ENCODE data around the gene MAML2. TPM values are rescaled to one million over a fixed set of nuclear protein-coding genes. Genes with fewer than 3 reads are reported as not detected.

Gene MAML2
- total RNA-seq, 1 donor from 2014 or later: 3.8 TPM

DNA sequence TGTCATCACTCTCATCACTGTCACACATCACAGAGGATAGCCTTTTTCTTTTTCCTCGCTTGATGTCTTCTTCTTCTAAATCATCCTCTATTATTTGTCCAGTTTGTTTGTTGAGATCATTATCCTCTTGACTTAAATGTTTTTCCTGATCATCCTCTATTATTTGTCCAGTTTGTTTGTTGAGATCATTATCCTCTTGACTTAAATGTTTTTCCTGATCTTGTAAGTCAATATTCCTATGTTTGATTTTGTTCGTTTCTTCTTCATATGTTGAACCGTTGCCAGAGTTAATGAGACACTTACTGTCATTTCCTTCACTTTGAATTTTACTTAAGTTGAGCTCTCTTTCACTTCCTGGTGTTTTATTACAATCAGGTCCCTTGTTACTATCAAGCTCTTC lies 41.2 kb upstream of the MAML2 start:
- Histone ChIP-seq H3K4me3 (no peak overlapping the region), H3K36me3 (peaks cover 10% of the 10 kb centered on the region), H2AFZ (replicated peaks) (no peak overlapping the region), H3K27ac (no peak overlapping the region), H3K4me2 (no peak overlapping the region), H4K20me1 (ENCODE audit: low read depth) (no peaks in the 10 kb centered on the region), H3K4me1 (peaks cover 11% of the 10 kb centered on the region), H3K27me3 (no peaks in the 10 kb centered on the region), H3K9ac (no peak overlapping the region), H3K9me3 (ENCODE audit: low read depth) (no peaks in the 10 kb centered on the region), H3K79me2 (ENCODE audit: low read depth) (peaks cover 32% of the 10 kb centered on the region), H3F3A (ENCODE audit: low read depth) (peaks cover 8% of the 10 kb centered on the region)
- no peak overlapping the region for H3K4me3 Mint-ChIP-seq
- H3K27ac Mint-ChIP-seq: no peak overlapping the region
- H3K27me3 Mint-ChIP-seq (ENCODE audit: insufficient read depth, low read depth): no peaks in the 10 kb centered on the region
- no peak for TF ChIP-seq EZH2 (IDR thresholded peaks at IDR 0.05)
- no peak for TF ChIP-seq EZH2phosphoT487 (IDR thresholded peaks at IDR 0.05)
- TF ChIP-seq, protein P1, sequence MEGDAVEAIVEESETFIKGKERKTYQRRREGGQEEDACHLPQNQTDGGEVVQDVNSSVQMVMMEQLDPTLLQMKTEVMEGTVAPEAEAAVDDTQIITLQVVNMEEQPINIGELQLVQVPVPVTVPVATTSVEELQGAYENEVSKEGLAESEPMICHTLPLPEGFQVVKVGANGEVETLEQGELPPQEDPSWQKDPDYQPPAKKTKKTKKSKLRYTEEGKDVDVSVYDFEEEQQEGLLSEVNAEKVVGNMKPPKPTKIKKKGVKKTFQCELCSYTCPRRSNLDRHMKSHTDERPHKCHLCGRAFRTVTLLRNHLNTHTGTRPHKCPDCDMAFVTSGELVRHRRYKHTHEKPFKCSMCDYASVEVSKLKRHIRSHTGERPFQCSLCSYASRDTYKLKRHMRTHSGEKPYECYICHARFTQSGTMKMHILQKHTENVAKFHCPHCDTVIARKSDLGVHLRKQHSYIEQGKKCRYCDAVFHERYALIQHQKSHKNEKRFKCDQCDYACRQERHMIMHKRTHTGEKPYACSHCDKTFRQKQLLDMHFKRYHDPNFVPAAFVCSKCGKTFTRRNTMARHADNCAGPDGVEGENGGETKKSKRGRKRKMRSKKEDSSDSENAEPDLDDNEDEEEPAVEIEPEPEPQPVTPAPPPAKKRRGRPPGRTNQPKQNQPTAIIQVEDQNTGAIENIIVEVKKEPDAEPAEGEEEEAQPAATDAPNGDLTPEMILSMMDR (IDR thresholded peaks at IDR 0.05): no peak
- no peak for DNase-seq (ENCODE audit: low spot score)
- no peaks in the 10 kb centered on the region for H3K9me3 Mint-ChIP-seq
- H3K36me3 Mint-ChIP-seq: peaks cover 15% of the 10 kb centered on the region
- peaks cover 16% of the 10 kb centered on the region for H3K4me1 Mint-ChIP-seq

DNA sequence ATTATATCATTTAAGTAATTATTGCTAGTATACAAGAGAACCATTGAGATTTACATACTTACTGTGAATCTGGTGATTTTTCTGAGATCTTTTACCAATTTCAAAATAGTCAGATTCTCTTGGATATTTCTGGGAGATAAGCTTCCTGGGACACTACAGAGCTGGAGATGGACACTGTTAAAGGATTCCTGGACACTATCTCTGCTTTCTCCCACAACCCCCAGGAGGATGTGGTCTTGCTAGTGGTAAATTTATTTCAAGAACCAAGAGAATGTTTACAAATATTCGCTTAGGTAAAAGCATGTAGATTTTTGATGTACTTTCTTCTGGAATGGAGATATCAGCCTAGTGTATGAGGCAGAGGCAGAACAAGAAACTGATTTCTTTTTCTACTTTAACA lies 33.8 kb upstream of the MAML2 start:
- H3K36me3 ChIP-seq: no peaks in the 10 kb centered on the region
- no peak for DNase-seq (ENCODE audit: low spot score)
- no peak overlapping the region for H3K27ac Mint-ChIP-seq
- no peaks in the 10 kb centered on the region for H3K79me2 ChIP-seq (ENCODE audit: low read depth)
- H3K27me3 Mint-ChIP-seq (ENCODE audit: insufficient read depth, low read depth): no peaks in the 10 kb centered on the region
- TF ChIP-seq EZH2 (IDR thresholded peaks at IDR 0.05): no peak
- TF ChIP-seq, protein P1 (IDR thresholded peaks at IDR 0.05): no peak
- no peak for TF ChIP-seq EZH2phosphoT487 (IDR thresholded peaks at IDR 0.05)
- no peaks in the 10 kb centered on the region for H4K20me1 ChIP-seq (ENCODE audit: low read depth)
- peaks cover 4% of the 10 kb centered on the region for H3K4me1 ChIP-seq
- H3K9me3 ChIP-seq (ENCODE audit: low read depth): no peaks in the 10 kb centered on the region
- no peak overlapping the region for H2AFZ ChIP-seq (replicated peaks)
- no peak overlapping the region for H3K4me3 Mint-ChIP-seq
- peaks cover 9% of the 10 kb centered on the region for H3K36me3 Mint-ChIP-seq
- H3K4me1 Mint-ChIP-seq: peaks cover 4% of the 10 kb centered on the region
- H3K9me3 Mint-ChIP-seq: no peaks in the 10 kb centered on the region
- H3K27me3 ChIP-seq: no peaks in the 10 kb centered on the region
- H3K9ac ChIP-seq: no peak overlapping the region
- H3K27ac ChIP-seq: no peak overlapping the region
- peaks cover 4% of the 10 kb centered on the region for H3F3A ChIP-seq (ENCODE audit: low read depth)
- H3K4me2 ChIP-seq: no peak overlapping the region
- H3K4me3 ChIP-seq: no peak overlapping the region

DNA sequence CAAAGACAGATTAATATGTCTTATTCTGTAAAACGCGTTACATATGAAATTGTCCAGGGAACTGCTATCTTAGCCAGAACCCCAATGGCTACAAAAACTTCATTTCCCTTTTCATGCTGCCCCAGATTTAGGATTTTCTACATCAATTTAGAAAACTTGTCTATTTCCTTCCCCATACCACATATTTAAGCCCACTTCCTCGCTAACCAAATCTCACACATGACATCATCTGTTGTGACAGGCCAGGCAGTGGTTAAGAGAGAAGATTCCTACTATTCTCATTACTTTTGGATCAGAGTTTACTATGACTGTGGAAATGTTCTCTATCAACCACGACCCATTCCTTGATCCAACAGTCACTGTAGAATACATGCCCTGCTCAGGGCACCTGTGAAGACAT lies 30.8 kb upstream of the MAML2 start:
- no peaks in the 10 kb centered on the region for H4K20me1 ChIP-seq (ENCODE audit: low read depth)
- peaks cover 4% of the 10 kb centered on the region for H3K4me1 Mint-ChIP-seq
- H3F3A ChIP-seq (ENCODE audit: low read depth): peaks cover 4% of the 10 kb centered on the region
- no peaks in the 10 kb centered on the region for H3K9me3 ChIP-seq (ENCODE audit: low read depth)
- no peaks in the 10 kb centered on the region for H3K27me3 Mint-ChIP-seq (ENCODE audit: insufficient read depth, low read depth)
- peaks cover 4% of the 10 kb centered on the region for H3K4me1 ChIP-seq
- H3K9ac ChIP-seq: no peak overlapping the region
- TF ChIP-seq, protein P1 (IDR thresholded peaks at IDR 0.05): no peak
- TF ChIP-seq EZH2phosphoT487 (IDR thresholded peaks at IDR 0.05): no peak
- TF ChIP-seq EZH2 (IDR thresholded peaks at IDR 0.05): no peak
- no peaks in the 10 kb centered on the region for H3K79me2 ChIP-seq (ENCODE audit: low read depth)
- H2AFZ ChIP-seq (replicated peaks): no peak overlapping the region
- H3K4me3 Mint-ChIP-seq: no peak overlapping the region
- H3K36me3 Mint-ChIP-seq: peaks cover 21% of the 10 kb centered on the region
- H3K36me3 ChIP-seq: peaks cover 16% of the 10 kb centered on the region
- no peak overlapping the region for H3K4me2 ChIP-seq
- H3K27me3 ChIP-seq: no peaks in the 10 kb centered on the region
- no peak overlapping the region for H3K27ac ChIP-seq
- H3K27ac Mint-ChIP-seq: no peak overlapping the region
- H3K9me3 Mint-ChIP-seq: peaks cover 4% of the 10 kb centered on the region
- no peak overlapping the region for H3K4me3 ChIP-seq
- no peak for DNase-seq (ENCODE audit: low spot score)

Measured in neural progenitor cell (in vitro differentiated cells).